HPDE6-E6E7 (cell line): Measurements from ENCODE around the gene TMEM250.

Experiments used
- DNase-seq: peaks from one replicate; pipeline ENCODE4 v3.0.0; 2011; ENCODE audit warnings: missing footprints; ENCODE audit errors: extremely low spot score

The TMEM250 gene

GRCh38 chr9:136093995-136094881 lies 24.4 kb downstream of the TMEM250 start:
- no peak for DNase-seq

- no peak for DNase-seq
Observed at GRCh38 chr9:136093346-136093986, 25.2 kb downstream of the TMEM250 start.

- no peak for DNase-seq
Observed at GRCh38 chr9:136092741-136093140, 25.9 kb downstream of the TMEM250 start.

GRCh38 chr9:136092353-136092650 lies 26.4 kb downstream of the TMEM250 start:
- no peak for DNase-seq

- no peak for DNase-seq
Observed at GRCh38 chr9:136091582-136092352, 26.9 kb downstream of the TMEM250 start.

GRCh38 chr9:136090768-136091581 lies 27.7 kb downstream of the TMEM250 start:
- no peak for DNase-seq

- no peak for DNase-seq
Observed at GRCh38 chr9:136090056-136090735, 28.5 kb downstream of the TMEM250 start.

GRCh38 chr9:136089697-136090045 lies 29.0 kb downstream of the TMEM250 start:
- DNase-seq, result no peak

- DNase-seq, result no peak
Observed at GRCh38 chr9:136088939-136089696, 29.6 kb downstream of the TMEM250 start.

GRCh38 chr9:136088481-136088938 lies 30.2 kb downstream of the TMEM250 start:
- no peak for DNase-seq

GRCh38 chr9:136087741-136088480 lies 30.8 kb downstream of the TMEM250 start:
- no peak for DNase-seq

GRCh38 chr9:136086951-136087740 lies 31.5 kb downstream of the TMEM250 start:
- DNase-seq, result no peak

GRCh38 chr9:136086213-136086881 lies 32.3 kb downstream of the TMEM250 start:
- DNase-seq, result no peak

- no peak for DNase-seq
Observed at GRCh38 chr9:136085815-136086212, 32.9 kb downstream of the TMEM250 start.

- DNase-seq, result no peak
Observed at GRCh38 chr9:136084063-136084944, 34.4 kb downstream of the TMEM250 start.

GRCh38 chr9:136083558-136084062 lies 35.1 kb downstream of the TMEM250 start:
- DNase-seq, result no peak
